ENCODE results near the gene RPL9. TPM values are rescaled to one million over a fixed set of nuclear protein-coding genes. Genes with fewer than 3 reads are reported as not detected.
"Not testable (repeated sequence)": the region's sequence is repeated elsewhere in the genome, so short reads cannot be mapped to it uniquely, and the experiment has no call there.

Gene RPL9
- total RNA-seq, 4 donors from 2014 or later, result 2,396 to 3,997 (median 2,918) TPM

- Histone ChIP-seq H3K36me3 (peaks cover 0 to 55% (median 7%) of the 10 kb centered on the region in 3 donors), H3K27ac (no peak overlapping the region), H3K9me3 (no peaks in the 10 kb centered on the region), H3K4me3 (no peak overlapping the region), H3K27me3 (no peaks in the 10 kb centered on the region), H3K4me1 (peaks cover 0 to 8% (median 0%) of the 10 kb centered on the region in 4 donors)
- no peak for DNase-seq (ENCODE audit: low spot score in 2 of 2)
- 60 to 73% methylated on average over 4 of the region's 4 CpGs for WGBS, 2 donors
- no peak for TF ChIP-seq POLR2A (IDR thresholded peaks at IDR 0.05)
- no peak for TF ChIP-seq EP300 (IDR thresholded peaks at IDR 0.05)
- TF ChIP-seq, protein P1, sequence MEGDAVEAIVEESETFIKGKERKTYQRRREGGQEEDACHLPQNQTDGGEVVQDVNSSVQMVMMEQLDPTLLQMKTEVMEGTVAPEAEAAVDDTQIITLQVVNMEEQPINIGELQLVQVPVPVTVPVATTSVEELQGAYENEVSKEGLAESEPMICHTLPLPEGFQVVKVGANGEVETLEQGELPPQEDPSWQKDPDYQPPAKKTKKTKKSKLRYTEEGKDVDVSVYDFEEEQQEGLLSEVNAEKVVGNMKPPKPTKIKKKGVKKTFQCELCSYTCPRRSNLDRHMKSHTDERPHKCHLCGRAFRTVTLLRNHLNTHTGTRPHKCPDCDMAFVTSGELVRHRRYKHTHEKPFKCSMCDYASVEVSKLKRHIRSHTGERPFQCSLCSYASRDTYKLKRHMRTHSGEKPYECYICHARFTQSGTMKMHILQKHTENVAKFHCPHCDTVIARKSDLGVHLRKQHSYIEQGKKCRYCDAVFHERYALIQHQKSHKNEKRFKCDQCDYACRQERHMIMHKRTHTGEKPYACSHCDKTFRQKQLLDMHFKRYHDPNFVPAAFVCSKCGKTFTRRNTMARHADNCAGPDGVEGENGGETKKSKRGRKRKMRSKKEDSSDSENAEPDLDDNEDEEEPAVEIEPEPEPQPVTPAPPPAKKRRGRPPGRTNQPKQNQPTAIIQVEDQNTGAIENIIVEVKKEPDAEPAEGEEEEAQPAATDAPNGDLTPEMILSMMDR (IDR thresholded peaks at IDR 0.05), result no peak
Measured at GRCh38 chr4:39466747-39467146, 8.0 kb upstream of the RPL9 start.

DNA sequence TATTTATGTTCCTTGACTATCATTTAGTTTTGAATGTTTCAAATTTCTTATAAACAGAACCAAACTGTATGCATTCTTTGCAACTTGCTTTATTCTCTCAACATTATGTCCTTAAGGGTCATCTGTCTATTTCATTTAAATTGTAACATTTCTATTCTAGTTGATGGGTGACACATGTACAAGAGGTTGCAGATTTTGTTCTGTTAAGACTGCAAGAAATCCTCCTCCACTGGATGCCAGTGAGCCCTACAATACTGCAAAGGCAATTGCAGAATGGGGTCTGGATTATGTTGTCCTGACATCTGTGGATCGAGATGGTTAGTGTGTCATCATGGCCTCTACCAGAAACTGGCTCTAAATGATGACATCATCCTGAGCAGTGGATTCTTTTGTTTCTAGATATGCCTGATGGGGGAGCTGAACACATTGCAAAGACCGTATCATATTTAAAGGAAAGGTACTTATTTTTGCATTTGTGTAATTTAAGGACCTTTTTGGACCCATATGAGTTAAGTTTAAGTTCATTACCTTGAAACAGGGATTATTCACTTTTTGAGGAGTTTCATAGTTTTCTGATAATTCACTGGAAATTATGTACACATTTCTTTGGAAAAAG is 6.3 kb upstream of the RPL9 start:
- H3K4me1 ChIP-seq, result peaks cover 0 to 9% (median 1%) of the 10 kb centered on the region in 4 donors
- H3K27ac ChIP-seq, result no peak overlapping the region
- DNase-seq (ENCODE audit: low spot score in 2 of 2), result no peak
- no peak for TF ChIP-seq EP300 (IDR thresholded peaks at IDR 0.05)
- no peak for TF ChIP-seq POLR2A (IDR thresholded peaks at IDR 0.05)
- TF ChIP-seq, protein P1 (IDR thresholded peaks at IDR 0.05), result no peak
- no peak overlapping the region for H3K4me3 ChIP-seq
- 20 to 33% methylated on average over 2 of the region's 2 CpGs for WGBS, 2 donors
- H3K9me3 ChIP-seq, result no peaks in the 10 kb centered on the region
- H3K36me3 ChIP-seq, result peaks cover 0 to 58% (median 7%) of the 10 kb centered on the region in 3 donors
- H3K27me3 ChIP-seq, result no peaks in the 10 kb centered on the region

DNA sequence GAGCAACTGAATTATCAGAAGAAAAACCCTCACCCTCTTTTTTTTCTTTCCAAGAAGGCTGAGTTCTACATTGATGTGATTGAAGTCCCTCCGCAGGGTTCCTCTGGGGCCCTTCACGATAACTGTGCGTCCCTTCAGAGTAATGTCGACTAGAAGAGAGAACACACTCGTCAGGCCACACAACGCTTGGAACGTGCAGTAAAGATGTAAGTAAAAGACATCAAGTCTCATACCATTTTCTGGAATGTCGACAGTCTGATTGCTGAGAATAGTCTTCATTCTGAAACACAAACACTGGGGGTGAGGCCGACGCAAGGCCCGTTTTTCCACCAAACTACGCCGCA is 589 bp downstream of the RPL9 start:
- H3K4me3 ChIP-seq, result peak overlapping the region; percentile 67 to 87 (median 76)
- peak overlapping the region; percentile 92 to 98 (median 92) for H3K27ac ChIP-seq
- H3K9me3 ChIP-seq; DNase-seq (ENCODE audit: low spot score in 2 of 2); H3K27me3 ChIP-seq: not testable (repeated sequence)
- H3K36me3 ChIP-seq, result peaks cover 7 to 64% (median 13%) of the 10 kb centered on the region in 3 donors
- H3K4me1 ChIP-seq, result peaks cover 4 to 42% (median 20%) of the 10 kb centered on the region in 4 donors
- WGBS, 2 donors, result 0 to 1% methylated on average over 8 to 13 of the region's 13 CpGs

DNA sequence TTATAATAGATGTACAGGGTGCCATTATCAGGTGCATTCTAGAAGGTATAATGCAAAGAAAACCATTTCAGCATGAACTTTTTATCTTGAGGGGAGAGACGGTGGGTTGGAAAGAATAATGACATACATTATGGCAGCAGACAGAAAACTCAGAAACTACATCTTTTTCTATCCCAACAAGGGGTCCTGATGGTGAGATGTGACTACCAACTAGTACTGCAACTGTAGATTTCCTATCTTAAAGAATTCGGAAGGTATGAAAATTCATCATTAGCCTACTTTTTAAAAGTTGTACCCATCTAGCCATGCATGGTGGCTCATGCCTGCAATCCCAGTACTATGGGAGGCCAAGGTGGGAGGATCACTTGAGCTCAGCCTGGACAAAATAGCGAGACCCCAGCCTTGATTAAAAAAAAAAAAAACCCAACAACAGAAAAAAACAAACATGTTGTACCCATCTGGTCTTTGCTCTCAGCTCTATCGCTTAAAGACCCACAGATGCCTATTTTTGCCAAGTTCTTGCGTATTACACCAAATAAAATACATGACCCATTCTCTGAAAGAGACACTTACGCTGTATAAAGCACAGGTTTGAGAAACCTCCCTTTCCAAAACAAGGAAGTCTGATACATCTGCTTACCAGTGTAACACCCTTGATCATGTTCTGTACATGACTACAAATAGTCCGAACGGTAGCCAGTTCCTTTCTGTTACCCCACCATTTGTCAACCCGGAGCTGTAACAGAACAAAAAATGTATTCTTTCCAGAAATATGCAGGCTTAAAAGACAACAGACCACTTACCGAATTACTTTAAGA is 1.6 kb downstream of the RPL9 start:
- Histone ChIP-seq H3K27ac (peak overlapping the region in 3 of 4 donors; percentile 92 to 98 (median 92)), H3K9me3 (no peaks in the 10 kb centered on the region), H3K36me3 (peaks cover 7 to 64% (median 19%) of the 10 kb centered on the region in 3 donors), H3K4me1 (peaks cover 4 to 42% (median 20%) of the 10 kb centered on the region in 4 donors), H3K27me3 (no peaks in the 10 kb centered on the region), H3K4me3 (peak overlapping the region; percentile 67 to 87 (median 76))
- DNase-seq (ENCODE audit: low spot score in 2 of 2), result no peak
- TF ChIP-seq, protein P1 (IDR thresholded peaks at IDR 0.05), result no peak
- TF ChIP-seq POLR2A (IDR thresholded peaks at IDR 0.05) (no peak), EP300 (IDR thresholded peaks at IDR 0.05) (no peak)
- WGBS, 2 donors, result 61 to 64% methylated on average over 10 of the region's 10 CpGs

DNA sequence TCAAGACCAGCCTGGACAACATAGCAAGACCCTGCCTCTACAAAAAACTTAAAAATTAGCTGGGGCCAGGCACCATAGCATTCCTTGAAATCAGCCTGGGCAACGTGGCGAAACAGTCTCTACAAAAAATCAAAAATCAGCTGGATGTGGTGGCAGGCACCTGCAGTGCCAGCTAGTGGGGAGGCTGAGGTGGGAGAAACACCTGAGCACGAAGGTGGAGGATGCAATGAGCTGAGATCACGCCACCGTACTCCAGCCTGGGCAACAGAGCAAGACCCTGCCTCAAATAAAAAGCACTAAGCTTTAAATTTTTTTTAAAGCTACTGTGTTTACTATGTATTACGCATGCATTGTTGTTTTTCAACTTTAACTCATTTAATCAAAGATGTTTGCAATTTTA is 3.2 kb downstream of the RPL9 start:
- H3K4me1 ChIP-seq, result peaks cover 4 to 42% (median 20%) of the 10 kb centered on the region in 4 donors
- H3K4me3 ChIP-seq, result no peak overlapping the region
- TF ChIP-seq POLR2A (IDR thresholded peaks at IDR 0.05) (no peak), EP300 (IDR thresholded peaks at IDR 0.05) (no peak)
- TF ChIP-seq, protein P1 (IDR thresholded peaks at IDR 0.05), result no peak
- no peak overlapping the region for H3K27ac ChIP-seq
- WGBS, 2 donors, result 89% methylated on average over 6 of the region's 6 CpGs
- no peaks in the 10 kb centered on the region for H3K9me3 ChIP-seq
- no peak for DNase-seq (ENCODE audit: low spot score in 2 of 2)
- no peaks in the 10 kb centered on the region for H3K27me3 ChIP-seq
- peaks cover 10 to 67% (median 20%) of the 10 kb centered on the region in 3 donors for H3K36me3 ChIP-seq
